ENCODE data around the gene ISCA1.

The ISCA1 gene

DNA sequence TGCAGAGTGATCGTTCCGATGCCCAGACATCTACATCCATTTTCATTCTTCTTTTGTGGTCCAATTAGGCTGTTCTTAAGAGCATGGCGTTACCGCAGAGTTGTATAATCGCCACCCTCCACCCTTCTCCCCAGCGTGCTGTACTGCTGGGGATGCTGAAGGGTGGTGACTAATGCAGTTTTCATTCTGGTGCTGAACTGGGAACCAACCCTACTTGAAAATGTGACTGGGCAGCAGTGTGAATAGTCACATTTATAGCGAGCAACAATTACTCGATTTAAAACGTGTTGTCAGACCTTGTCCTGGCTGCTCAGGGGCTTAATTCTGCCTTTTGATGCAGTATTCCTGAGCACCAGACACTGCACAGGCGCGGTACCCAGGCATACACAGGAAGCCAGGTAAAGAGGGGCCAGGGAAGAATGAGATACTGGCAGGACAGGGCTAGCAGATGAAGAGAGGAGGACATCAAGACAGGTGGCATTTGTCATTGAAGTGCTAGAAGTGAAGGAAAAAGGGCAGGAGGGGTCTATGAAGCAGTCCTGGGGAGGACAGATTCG lies 719 bp upstream of the ISCA1 start:
- no peak for DNase-seq

DNA sequence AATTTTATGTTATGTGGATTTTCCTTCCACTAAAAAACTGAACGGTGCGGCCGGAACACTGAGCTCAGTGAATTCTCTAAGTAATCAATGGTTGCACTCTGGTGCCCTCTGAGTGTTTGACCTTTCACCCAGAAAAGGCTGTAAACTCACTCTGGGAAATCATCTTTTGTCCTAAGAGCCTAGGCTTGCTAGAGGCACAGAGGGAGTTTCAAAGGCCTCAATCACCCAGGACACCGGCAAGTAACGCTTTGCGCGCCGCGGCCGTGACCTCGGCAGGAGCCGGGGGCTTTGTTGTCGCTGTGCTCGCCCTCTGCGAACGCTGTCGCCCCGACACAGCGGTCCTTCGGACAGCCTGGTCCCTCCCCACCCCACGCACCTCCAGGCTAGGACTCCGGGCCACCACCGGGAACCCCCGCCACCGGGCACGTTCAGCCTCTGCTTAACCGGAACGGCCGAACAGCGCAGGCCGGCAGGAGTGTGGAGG lies 703 bp downstream of the ISCA1 start:
- no peak for DNase-seq

DNA sequence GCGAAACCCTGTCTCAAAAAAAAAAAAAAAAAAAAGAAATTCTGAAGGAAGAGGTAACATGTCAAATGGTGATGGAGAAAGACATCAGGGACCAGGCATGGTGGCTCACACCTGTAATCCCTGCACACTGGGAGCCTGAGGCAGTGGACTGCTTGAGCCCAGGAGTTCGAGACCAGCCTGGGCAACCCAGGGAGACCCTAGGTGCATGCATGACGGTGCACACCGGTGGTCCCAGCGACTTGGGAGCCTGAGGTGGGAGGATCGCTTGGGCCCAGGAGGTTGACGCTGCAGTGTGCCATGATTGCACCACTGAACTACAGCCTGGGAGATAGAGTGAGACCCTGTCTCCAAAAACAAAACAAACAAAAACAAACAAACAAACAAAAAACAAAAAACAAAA lies 1.8 kb downstream of the ISCA1 start:
- DNase-seq: no peak

GRCh38 chr9:86279839-86280238 lies 2.5 kb downstream of the ISCA1 start:
- DNase-seq: no peak

DNA sequence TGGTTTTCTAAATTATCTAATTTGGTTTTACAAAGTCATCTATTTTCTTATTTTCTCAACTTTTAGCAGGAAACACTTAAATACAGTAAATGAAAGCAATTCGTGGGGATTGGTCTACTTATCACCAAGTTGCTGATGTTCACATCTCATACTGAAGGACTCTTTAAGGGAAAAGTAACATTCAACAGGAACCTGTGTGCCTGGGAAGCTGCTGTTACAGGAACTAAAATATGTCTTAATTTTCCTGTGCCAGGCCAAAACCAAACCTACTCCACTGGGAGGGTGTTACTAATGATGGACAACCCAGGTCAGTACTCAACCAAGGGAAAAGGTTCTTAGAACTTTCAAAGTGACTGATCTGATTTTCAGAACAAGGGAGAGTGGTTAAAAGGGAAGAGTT lies 5.3 kb downstream of the ISCA1 start:
- DNase-seq: no peak

- DNase-seq: no peak
Observed at GRCh38 chr9:86275962-86276361, 6.4 kb downstream of the ISCA1 start.

DNA sequence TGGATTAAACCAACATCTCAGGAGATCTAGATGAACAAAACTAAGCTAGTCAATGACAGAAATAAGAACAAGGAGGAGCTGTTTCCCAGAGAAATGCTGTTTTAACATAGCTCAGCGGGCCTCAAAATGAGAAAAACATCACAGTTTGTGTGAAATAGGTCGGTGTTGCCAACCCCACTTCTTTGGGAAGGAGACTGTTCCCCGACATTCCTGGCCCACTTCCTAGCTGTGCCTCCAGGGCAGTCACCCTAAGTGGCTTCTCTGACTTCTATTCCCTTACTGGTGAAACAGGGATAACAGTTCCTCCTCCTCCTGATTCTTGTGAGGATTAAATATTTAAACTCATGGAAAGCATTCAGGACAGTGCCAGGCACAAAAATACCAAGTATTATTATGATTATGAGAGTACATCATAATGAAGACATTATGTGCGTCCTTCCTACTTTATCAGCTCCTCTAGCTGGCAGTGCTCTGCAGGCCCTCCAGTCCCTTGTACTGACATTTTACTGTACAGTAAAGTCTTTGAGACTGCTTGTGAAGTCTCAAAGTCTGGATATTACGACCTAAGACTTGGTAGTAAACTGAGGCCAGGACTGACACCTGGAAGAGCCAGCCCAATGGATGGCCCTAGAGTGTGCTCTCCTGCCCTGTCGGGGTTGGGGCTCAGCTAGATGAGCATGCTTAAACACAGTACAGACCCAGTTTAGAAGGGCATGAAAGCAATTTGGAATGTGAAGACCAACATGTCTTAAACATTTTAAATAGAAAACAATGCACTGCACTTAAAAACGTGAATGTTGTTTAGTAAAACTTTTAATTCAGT lies 7.3 kb downstream of the ISCA1 start:
- no peak for DNase-seq

- DNase-seq: no peak
Observed at GRCh38 chr9:86272221-86272620, 10.1 kb downstream of the ISCA1 start.

DNA sequence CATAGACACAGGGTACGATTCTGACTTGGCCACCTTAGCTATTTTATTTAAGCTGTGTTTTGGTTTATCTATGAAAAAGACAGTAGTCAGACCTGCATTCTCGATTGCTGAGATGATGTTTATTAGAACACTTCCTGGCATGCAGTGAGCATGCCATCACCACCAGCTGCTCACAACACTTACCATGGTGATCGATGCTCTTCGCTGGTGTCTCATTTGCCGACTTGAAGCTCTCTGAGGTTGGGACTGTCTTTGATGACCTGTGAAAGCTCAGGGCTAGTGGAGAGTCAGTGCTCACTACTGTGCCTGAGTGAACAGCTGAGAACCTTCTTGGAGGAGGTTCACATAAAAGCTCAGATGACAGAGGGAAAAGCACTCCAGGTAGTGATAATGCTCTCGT lies 18.5 kb downstream of the ISCA1 start:
- no peak for DNase-seq

DNA sequence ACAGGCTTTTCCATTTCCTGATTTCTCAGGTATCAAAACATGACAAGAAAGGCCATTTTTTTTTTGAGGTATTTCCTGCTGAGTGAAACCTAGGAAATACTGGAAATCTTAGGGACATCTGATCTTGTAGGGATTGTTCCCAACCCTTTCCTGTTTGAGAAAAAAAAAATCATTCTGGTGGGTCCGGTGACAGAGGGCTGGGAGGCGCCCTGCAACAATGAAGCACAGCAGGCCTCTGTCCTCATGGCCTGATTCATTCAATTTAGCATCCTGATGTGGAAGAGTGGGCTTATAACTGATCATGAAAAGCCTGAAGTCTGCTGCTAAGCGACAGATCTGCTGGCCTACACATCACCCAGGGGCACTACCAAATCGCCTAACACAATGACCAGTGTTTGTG lies 19.8 kb downstream of the ISCA1 start:
- no peak for DNase-seq

DNA sequence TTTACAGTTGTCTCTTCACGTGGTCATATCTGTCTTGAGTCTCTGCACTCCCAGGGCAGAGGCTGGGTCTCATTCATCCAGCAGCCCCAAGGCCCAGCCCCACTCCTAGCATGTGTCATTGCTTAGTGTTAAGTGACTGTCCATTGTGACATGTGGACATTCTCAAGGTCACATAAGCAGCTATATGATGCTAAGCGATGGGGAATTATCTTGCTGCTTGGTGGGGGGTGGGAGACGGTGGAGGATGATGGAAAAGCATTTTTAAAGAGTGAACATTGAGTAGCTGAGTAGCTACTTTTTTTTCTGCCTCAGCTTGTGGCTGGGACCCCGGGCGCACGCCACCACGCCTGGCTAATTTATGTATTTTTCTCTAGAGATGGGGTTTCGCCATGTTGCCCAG lies 22.8 kb downstream of the ISCA1 start, which contains the start of gene C9orf153:
Gene C9orf153 (minus strand): TSS at position 101 of the 400 bp plus-strand sequence. CDS start 30,054 bp downstream, outside the sequence.
- no peak for DNase-seq

DNA sequence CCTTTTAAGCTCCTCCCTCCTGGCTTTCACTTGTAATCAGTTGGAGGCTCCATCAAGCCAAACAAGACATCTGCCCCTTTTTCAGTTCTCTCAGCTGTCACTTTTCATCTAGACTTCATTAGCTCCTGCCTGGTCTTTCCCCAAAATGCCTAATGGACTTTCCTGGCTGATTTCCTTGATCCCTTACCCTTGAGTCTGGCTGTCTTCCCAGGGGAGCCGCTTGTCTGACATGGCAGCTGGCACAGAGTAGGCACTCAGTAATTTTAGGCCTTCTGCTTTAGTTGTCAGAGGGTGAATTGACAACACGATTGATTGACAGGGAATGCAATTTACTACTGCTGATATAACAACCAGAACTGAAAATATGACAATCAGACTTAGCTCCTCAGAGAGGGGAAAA lies 24.9 kb downstream of the ISCA1 start:
- DNase-seq: no peak

DNA sequence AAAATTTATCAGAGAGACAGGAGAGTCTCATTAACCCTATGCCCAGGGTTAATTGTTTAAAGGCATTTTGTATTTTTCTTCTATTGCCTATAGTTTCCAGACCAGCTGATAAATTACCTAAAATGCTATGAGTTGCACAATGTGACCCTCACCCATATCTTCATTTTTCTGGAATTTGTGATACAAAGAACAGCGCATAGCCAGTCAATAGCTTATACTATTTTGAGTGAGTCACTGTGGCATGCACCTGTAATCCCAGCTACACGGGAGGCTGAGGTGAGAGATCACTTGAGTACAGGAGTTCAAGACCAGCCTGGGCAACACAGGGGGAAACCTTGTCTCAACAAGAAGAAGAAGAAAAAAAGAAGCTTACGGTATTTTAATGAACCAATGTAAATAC lies 25.7 kb downstream of the ISCA1 start:
- DNase-seq: no peak

- DNase-seq: no peak
Observed at GRCh38 chr9:86253577-86253976, 28.8 kb downstream of the ISCA1 start.

DNA sequence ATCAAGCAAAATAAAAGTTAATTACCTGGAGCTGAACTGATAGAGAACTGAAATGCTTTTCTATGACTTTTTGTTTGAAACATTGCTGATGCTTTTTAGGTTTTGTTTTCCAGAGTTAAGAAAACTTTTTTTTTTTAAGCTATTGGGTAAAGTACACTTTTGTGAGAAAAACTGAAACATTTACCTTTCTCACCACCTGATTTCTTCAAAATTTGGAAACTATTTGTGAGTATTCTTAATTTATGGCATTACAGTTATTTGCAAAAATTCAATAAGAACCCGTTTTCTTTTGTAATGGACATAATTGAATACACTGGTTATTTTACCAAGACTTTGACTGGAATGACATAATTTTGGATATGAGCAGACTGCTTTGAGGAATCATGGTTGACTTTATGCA lies 29.5 kb downstream of the ISCA1 start:
- no peak for DNase-seq

GRCh38 chr9:86250123-86250522 lies 32.2 kb downstream of the ISCA1 start:
- no peak for DNase-seq

GRCh38 chr9:86248746-86249145 lies 33.6 kb downstream of the ISCA1 start:
- DNase-seq: no peak

DNA sequence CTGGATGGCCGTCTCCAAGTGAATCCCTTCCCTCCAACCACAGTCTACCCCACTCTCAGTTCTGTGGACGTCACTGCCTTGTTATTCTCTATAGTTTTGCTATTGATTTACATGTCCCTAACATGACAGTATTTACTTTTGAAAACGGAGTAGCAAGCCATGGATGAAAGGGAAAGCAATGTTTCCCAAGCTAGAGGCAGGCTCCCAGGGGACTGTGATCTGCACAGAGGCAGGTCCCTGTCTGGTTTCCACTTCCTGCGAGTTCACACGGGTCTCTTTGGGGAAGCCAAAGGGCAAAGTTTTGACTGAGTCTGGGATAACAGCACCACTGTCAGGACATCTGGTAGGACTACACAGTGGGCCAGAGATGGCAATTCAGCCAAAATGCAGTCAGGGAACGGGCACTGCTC lies 35.6 kb downstream of the ISCA1 start:
- no peak for DNase-seq

- DNase-seq: no peak
Observed at GRCh38 chr9:86242071-86242470, 40.3 kb downstream of the ISCA1 start.

DNA sequence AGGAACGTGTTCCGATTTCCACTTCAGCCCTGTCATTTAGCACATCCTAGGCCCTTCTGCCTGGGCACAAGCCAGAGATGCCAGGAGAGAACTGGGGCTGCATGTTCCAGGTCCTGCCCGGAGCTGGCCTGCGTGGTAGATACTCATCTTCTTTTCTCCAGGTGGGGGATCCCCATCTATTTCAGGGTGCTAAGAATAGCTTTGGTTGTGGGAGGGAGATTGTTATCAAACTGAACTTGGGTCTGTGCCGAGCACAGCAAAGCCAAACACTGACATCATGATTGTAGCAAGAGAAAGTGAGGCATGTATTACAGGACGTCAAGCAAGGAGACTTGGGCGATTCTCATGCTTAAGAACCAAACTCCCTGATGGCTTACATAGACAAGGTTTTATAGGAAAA lies 41.1 kb downstream of the ISCA1 start:
- no peak for DNase-seq

- DNase-seq: no peak
Observed at GRCh38 chr9:86238861-86239770, 43.2 kb downstream of the ISCA1 start.

DNA sequence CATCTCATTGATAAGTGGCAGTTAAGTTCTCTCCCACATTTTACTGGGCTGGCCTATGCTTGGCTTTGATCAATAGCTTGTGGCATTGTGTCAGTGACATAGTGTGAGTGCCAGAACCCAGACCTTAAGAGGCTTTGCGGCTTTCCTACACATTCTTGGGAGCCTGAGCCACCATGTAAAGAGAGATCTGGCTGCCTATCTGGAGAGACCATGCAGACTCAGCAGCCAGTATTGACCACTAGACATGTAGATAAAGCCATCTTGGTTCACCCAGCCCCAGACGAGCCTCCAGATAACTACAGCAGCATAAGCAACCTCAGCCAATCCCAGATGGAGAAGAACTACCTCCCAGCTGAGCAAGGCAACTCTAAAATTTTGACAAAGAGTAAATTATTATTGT lies 51.5 kb downstream of the ISCA1 start:
- DNase-seq: no peak

GRCh38 chr9:86222667-86223066 lies 59.7 kb downstream of the ISCA1 start:
- DNase-seq: no peak

DNA sequence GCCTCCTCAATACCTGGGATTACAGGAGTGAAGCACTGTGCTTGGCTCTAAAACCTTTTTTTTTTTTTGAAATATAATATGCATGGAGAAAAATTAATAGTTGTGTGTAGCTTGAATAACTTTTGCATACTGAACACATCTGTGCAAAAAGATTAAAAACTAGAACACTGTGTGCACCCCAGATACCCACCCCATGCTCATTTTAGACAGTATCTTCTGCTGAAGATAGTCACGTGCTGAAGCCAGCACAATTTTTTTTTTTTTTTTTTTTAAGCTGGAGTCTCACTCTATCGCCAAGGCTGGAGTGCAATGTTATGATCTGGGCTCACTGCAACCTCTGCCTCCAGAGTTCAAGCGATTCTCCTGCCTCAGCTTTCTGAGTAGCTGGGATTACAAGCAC lies 62.7 kb downstream of the ISCA1 start:
- DNase-seq: no peak
